Activated naive CD8-positive, alpha-beta T cell treated with anti-CD3 and anti-CD28 coated beads, Interleukin-2, amount 50 U/mL, for 24 hours (primary cell): Measurements from ENCODE around the gene IPO11.
"Not testable (repeated sequence)": the region's sequence is repeated elsewhere in the genome, so short reads cannot be mapped to it uniquely, and the experiment has no call there.

Source experiments
- ATAC-seq: fragments of 150-1000 bp; cut with Tn5 transposase; one replicate; pipeline ENCODE4 v1.10.0; 2021
- DNase-seq: peaks from one replicate; pipeline ENCODE4 v3.0.0; 2021
- H3K27ac Mint-ChIP-seq: one replicate; pipeline ENCODE4 v1.8.0; 2021; ENCODE audit warnings: mild to moderate bottlenecking, mixed read lengths
- H3K27me3 Mint-ChIP-seq: one replicate; pipeline ENCODE4 v1.8.0; 2021; ENCODE audit warnings: mixed read lengths
- H3K36me3 Mint-ChIP-seq: one replicate; pipeline ENCODE4 v1.8.0; 2021; ENCODE audit warnings: low read depth, mixed read lengths
- H3K4me1 Mint-ChIP-seq: one replicate; pipeline ENCODE4 v1.8.0; 2021; ENCODE audit warnings: mixed read lengths
- H3K4me3 Mint-ChIP-seq: one replicate; pipeline ENCODE4 v1.8.0; 2021; ENCODE audit warnings: mild to moderate bottlenecking, moderate library complexity, mixed read lengths
- H3K9me3 Mint-ChIP-seq: one replicate; pipeline ENCODE4 v1.8.0; 2021; ENCODE audit warnings: mixed read lengths

Gene IPO11

GRCh38 chr5:62514510-62515119 is 102.1 kb downstream of the IPO11 start:
- no peaks in the 10 kb centered on the region for H3K27me3 Mint-ChIP-seq
- H3K9me3 Mint-ChIP-seq = no peaks in the 10 kb centered on the region
- no peak overlapping the region for H3K4me3 Mint-ChIP-seq
- no peak for ATAC-seq
- H3K4me1 Mint-ChIP-seq = no peaks in the 10 kb centered on the region
- peaks cover 30% of the 10 kb centered on the region for H3K36me3 Mint-ChIP-seq
- no peak for DNase-seq
- no peak overlapping the region for H3K27ac Mint-ChIP-seq

GRCh38 chr5:62520812-62521211 is 108.2 kb downstream of the IPO11 start:
- H3K4me1 Mint-ChIP-seq, DNase-seq, H3K4me3 Mint-ChIP-seq, H3K27ac Mint-ChIP-seq, H3K9me3 Mint-ChIP-seq, ATAC-seq, H3K27me3 Mint-ChIP-seq: not testable (repeated sequence)
- peaks cover 45% of the 10 kb centered on the region for H3K36me3 Mint-ChIP-seq

- Mint-ChIP-seq H3K9me3 (no peaks in the 10 kb centered on the region), H3K27ac (peak overlapping the region; percentile 4), H3K4me3 (no peak overlapping the region), H3K27me3 (no peaks in the 10 kb centered on the region), H3K4me1 (no peaks in the 10 kb centered on the region), H3K36me3 (peaks cover 43% of the 10 kb centered on the region)
- no peak for ATAC-seq
- DNase-seq = no peak
Observed at GRCh38 chr5:62521319-62521718, 108.8 kb downstream of the IPO11 start.

GRCh38 chr5:62522811-62523210 is 110.2 kb downstream of the IPO11 start:
- Mint-ChIP-seq H3K9me3 (no peaks in the 10 kb centered on the region), H3K27me3 (no peaks in the 10 kb centered on the region), H3K36me3 (peaks cover 36% of the 10 kb centered on the region), H3K4me1 (no peaks in the 10 kb centered on the region), H3K27ac (no peak overlapping the region), H3K4me3 (no peak overlapping the region)
- DNase-seq = no peak
- no peak for ATAC-seq

- no peaks in the 10 kb centered on the region for H3K9me3 Mint-ChIP-seq
- H3K4me3 Mint-ChIP-seq = no peak overlapping the region
- ATAC-seq (no peak), DNase-seq (no peak)
- no peaks in the 10 kb centered on the region for H3K27me3 Mint-ChIP-seq
- H3K36me3 Mint-ChIP-seq = peaks cover 23% of the 10 kb centered on the region
- H3K27ac Mint-ChIP-seq = no peak overlapping the region
- H3K4me1 Mint-ChIP-seq = peaks cover 4% of the 10 kb centered on the region
Observed at GRCh38 chr5:62533597-62533996, 121.0 kb downstream of the IPO11 start.

- no peak for DNase-seq
- Mint-ChIP-seq H3K27ac (no peak overlapping the region), H3K9me3 (no peaks in the 10 kb centered on the region), H3K36me3 (peaks cover 28% of the 10 kb centered on the region), H3K4me3 (no peak overlapping the region), H3K27me3 (no peaks in the 10 kb centered on the region), H3K4me1 (peaks cover 7% of the 10 kb centered on the region)
- ATAC-seq = no peak
Observed at GRCh38 chr5:62534461-62535236, 122.1 kb downstream of the IPO11 start.

GRCh38 chr5:62536232-62536631 is 123.7 kb downstream of the IPO11 start:
- H3K4me3 Mint-ChIP-seq = no peak overlapping the region
- DNase-seq (no peak), ATAC-seq (no peak)
- H3K9me3 Mint-ChIP-seq = no peaks in the 10 kb centered on the region
- H3K4me1 Mint-ChIP-seq = peaks cover 7% of the 10 kb centered on the region
- no peak overlapping the region for H3K27ac Mint-ChIP-seq
- H3K36me3 Mint-ChIP-seq = peaks cover 26% of the 10 kb centered on the region
- no peaks in the 10 kb centered on the region for H3K27me3 Mint-ChIP-seq

GRCh38 chr5:62536783-62537182 is 124.2 kb downstream of the IPO11 start:
- Mint-ChIP-seq H3K27ac (no peak overlapping the region), H3K36me3 (peaks cover 21% of the 10 kb centered on the region), H3K4me3 (no peak overlapping the region), H3K27me3 (no peaks in the 10 kb centered on the region), H3K4me1 (peaks cover 7% of the 10 kb centered on the region), H3K9me3 (no peaks in the 10 kb centered on the region)
- DNase-seq (no peak), ATAC-seq (no peak)

- H3K27ac Mint-ChIP-seq = peak overlapping the region; percentile 4
- no peaks in the 10 kb centered on the region for H3K9me3 Mint-ChIP-seq
- DNase-seq (no peak), ATAC-seq (peak; percentile 81)
- H3K36me3 Mint-ChIP-seq = peaks cover 21% of the 10 kb centered on the region
- H3K4me3 Mint-ChIP-seq = no peak overlapping the region
- H3K27me3 Mint-ChIP-seq = no peaks in the 10 kb centered on the region
- peaks cover 7% of the 10 kb centered on the region for H3K4me1 Mint-ChIP-seq
Observed at GRCh38 chr5:62538017-62538942, 125.7 kb downstream of the IPO11 start.

- Mint-ChIP-seq H3K36me3 (peaks cover 42% of the 10 kb centered on the region), H3K4me1 (peaks cover 7% of the 10 kb centered on the region), H3K27ac (no peak overlapping the region), H3K4me3 (no peak overlapping the region), H3K27me3 (no peaks in the 10 kb centered on the region), H3K9me3 (peaks cover 5% of the 10 kb centered on the region)
- DNase-seq (no peak), ATAC-seq (no peak)
Observed at GRCh38 chr5:62542720-62543119, 130.2 kb downstream of the IPO11 start.

- Mint-ChIP-seq H3K27ac (no peak overlapping the region), H3K36me3 (peaks cover 30% of the 10 kb centered on the region), H3K4me1 (no peaks in the 10 kb centered on the region), H3K4me3 (no peak overlapping the region), H3K9me3 (peaks cover 5% of the 10 kb centered on the region), H3K27me3 (no peaks in the 10 kb centered on the region)
- ATAC-seq (no peak), DNase-seq (no peak)
Observed at GRCh38 chr5:62547945-62548630, 135.5 kb downstream of the IPO11 start.

- H3K27ac Mint-ChIP-seq = no peak overlapping the region
- ATAC-seq (no peak), DNase-seq (no peak)
- H3K4me3 Mint-ChIP-seq = no peak overlapping the region
- no peaks in the 10 kb centered on the region for H3K9me3 Mint-ChIP-seq
- no peaks in the 10 kb centered on the region for H3K4me1 Mint-ChIP-seq
- H3K27me3 Mint-ChIP-seq = no peaks in the 10 kb centered on the region
- peaks cover 18% of the 10 kb centered on the region for H3K36me3 Mint-ChIP-seq
Observed at GRCh38 chr5:62550103-62550502, 137.5 kb downstream of the IPO11 start.

- ATAC-seq (no peak), DNase-seq (no peak)
- H3K27ac Mint-ChIP-seq = no peak overlapping the region
- H3K36me3 Mint-ChIP-seq = peaks cover 28% of the 10 kb centered on the region
- H3K4me3 Mint-ChIP-seq = no peak overlapping the region
- no peaks in the 10 kb centered on the region for H3K9me3 Mint-ChIP-seq
- no peaks in the 10 kb centered on the region for H3K4me1 Mint-ChIP-seq
- H3K27me3 Mint-ChIP-seq = no peaks in the 10 kb centered on the region
Observed at GRCh38 chr5:62555930-62556329, 143.4 kb downstream of the IPO11 start.

GRCh38 chr5:62558941-62559340 is 146.4 kb downstream of the IPO11 start:
- ATAC-seq (no peak), DNase-seq (no peak)
- Mint-ChIP-seq H3K4me1 (no peaks in the 10 kb centered on the region), H3K27me3 (no peaks in the 10 kb centered on the region), H3K4me3 (no peak overlapping the region), H3K27ac (no peak overlapping the region), H3K36me3 (peaks cover 40% of the 10 kb centered on the region), H3K9me3 (no peaks in the 10 kb centered on the region)
